HG03045 (cell line): ENCODE data around the gene ZNF770.
"Not testable (repeated sequence)": the region's sequence is repeated elsewhere in the genome, so short reads cannot be mapped to it uniquely, and the experiment has no call there.

ENCODE experiments used
- ATAC-seq: cut with Tn5 transposase; IDR thresholded peaks from one replicate; pipeline ENCODE4 v1.9.1; 2021; ENCODE audit warnings: mild to moderate bottlenecking, moderate library complexity; ENCODE audit not compliant: unreplicated experiment

The ZNF770 gene

DNA sequence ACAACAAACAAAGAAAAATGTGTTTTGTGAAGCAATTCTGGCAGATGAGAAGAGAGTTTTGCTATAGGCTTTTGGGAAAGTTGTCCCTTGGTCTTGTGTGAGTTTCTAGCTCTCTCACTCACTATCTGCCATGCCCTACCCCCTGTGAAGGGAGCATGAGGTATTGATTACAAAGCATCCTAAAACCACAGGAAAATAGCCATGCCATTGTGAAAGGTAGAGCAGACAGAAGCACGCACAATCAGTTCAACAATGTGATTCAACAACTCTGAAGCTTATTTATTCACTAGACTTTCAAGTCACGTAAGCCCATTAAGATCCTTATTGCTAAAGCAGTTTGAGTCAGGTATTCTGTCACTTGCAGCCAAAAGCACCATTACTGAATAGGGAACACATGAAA is 12.0 kb downstream of the ZNF770 start:
- ATAC-seq = no peak

DNA sequence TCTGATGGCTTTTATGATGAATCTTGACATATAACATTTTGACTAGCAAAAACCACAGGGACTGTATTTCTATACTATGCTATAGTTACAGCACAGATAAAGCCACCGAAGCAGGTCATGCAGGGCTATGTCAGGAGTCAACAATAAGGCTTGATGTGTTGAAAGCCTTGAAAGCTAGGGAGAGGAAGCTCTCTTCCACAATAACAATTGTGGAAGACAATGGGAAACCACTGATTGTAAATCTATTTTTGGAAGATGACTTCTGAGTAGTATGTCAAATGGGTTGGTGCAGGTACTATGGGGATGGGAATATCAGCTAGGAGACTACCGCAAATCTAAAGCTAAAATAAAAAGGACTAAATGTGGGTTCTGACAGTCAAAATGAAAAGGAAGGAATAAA is 14.6 kb downstream of the ZNF770 start:
- ATAC-seq = no peak

- ATAC-seq = not testable (repeated sequence)
Measured at GRCh38 chr15:34970098-34970643, 17.9 kb downstream of the ZNF770 start.

DNA sequence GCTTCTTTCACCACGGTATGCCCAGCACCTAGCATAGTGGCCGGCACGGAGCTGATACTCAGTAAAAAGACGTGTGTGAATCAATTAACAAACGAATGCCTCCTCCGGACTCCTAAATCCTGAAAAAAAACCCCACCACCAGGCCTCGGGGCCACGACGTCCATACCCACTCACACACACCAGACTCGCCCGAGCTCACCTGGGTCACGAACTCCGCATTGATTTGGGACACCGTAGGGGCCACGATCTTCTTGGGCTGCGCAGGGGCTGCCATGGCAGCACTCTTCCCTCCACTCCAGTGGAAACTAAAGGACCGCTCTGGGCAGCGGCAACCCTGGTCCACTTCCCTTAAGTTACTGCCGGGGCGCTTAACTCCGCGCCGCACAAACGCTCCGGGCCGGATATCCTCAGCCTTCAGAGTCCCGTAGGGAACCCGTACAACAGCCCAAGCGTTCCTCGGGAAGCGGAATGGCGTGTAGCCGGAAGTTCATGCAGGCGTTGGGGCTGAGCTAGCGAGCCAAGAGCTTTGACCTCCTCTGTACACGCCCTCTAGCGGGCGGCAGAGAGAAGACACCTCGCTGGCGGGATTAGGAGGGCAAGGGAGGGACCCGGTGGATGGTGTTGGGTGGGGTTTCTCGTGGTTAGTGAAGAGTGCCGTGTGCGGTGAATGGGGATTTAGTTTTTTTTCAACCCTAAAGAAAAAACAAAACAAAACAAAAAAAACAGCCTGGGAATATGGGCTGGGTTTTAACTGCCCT is 18.6 kb downstream of the ZNF770 start, which contains the start of gene AQR:
Gene AQR, minus strand, starts transcription at position 403 of the 758 bp plus-strand sequence. Its CDS starts 129 bp downstream, at position 274.
- peak; percentile 98 for ATAC-seq

GRCh38 chr15:34964277-34964676 is 23.8 kb downstream of the ZNF770 start:
- ATAC-seq = no peak

DNA sequence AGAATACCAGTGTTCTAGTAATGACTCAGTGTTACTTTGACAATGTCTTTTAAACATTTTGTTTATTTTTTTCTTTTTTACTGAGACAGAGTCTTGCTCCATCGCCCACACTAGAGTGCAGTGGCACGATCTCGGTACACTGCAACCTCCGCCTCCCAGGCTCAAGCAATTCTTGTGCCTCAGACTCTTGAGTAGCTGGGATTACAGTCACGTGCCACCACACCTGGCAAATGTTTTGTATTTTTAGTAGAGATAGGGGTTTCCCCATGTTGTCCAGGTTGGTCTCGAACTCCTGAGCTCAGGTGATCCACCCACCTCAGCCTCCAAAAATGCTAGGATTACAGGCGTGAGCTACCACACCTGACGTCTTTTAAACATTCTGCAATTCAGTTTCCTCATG is 34.2 kb downstream of the ZNF770 start:
- no peak for ATAC-seq

GRCh38 chr15:34952481-34952880 is 35.6 kb downstream of the ZNF770 start:
- no peak for ATAC-seq

GRCh38 chr15:34951993-34952392 is 36.1 kb downstream of the ZNF770 start:
- no peak for ATAC-seq

- no peak for ATAC-seq
Measured at GRCh38 chr15:34944936-34945335, 43.2 kb downstream of the ZNF770 start.

GRCh38 chr15:34943711-34944110 is 44.4 kb downstream of the ZNF770 start:
- no peak for ATAC-seq

DNA sequence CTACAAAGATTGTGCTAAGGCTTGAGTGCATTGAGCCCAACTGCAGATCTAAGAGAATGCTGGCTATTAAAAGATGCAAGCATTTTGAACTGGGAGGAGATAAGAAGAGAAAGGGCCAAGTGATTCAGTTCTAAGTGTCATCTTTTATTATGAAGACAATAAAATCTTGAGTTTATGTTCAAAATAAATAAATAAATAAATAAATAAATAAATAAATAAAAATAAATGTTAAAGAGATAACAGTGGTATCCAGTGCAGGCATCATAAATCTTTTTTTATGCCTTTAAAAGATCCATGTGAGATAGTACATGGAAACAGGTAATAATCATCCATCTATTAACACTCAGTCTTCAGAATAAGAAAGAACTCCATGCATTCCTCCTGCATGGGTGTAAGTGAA is 44.8 kb downstream of the ZNF770 start:
- ATAC-seq = not testable (repeated sequence)

GRCh38 chr15:34942363-34942762 is 45.7 kb downstream of the ZNF770 start:
- no peak for ATAC-seq

DNA sequence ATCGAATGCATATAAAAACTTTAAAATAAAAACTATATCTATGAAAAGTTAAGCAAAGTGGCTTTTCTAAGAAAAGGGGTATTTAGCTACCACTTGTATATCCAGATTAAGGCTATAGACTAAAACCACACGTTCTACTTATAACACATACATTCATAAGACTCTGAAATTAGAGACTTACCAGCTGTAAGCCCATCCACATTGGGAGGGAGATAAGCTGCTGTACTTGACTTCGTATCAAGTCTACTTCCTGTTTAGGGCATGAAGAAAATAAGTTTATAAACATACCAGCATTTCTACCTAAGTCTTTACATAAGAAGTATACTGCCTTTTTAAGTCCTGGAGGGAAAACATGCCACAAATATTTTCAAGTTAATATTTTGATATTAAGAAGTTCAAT is 46.3 kb downstream of the ZNF770 start:
- no peak for ATAC-seq

GRCh38 chr15:34941185-34941698 is 46.8 kb downstream of the ZNF770 start:
- no peak for ATAC-seq

- ATAC-seq = no peak
Measured at GRCh38 chr15:34933432-34933975, 54.6 kb downstream of the ZNF770 start.

DNA sequence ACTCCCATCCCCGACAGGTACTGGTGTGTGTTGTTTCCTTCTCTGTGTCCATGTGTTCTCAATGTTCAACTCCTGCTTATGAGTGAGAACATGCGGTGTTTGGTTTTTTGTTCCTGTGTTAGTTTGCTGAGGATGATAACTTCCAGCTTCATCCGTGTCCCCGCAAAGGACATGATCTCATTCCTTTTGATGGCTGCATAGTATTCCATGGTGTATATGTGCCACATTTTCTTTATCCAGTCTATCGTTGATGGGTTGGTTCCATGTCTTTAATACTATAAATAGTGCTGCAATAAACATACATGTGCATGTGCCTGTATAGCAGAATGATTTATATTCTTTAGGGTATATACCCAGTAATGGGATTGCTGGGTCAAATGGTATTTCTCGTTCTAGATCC is 59.7 kb downstream of the ZNF770 start:
- not testable (repeated sequence) for ATAC-seq
